ENCODE data around the gene TCP11X2.

- no peak for TF ChIP-seq CTCF (IDR thresholded peaks at IDR 0.05)
- TF ChIP-seq POLR2A (IDR thresholded peaks at IDR 0.05): no peak
These were observed 44.6 kb upstream of the TCP11X2 start, which contains the start of gene TMSB15A for GRCh38 chrX:102515975-102516941.
